CD4-positive, alpha-beta T cell treated with Interferon alpha-2 for 1 hour (primary cell): Measurements from ENCODE around the gene ARHGEF28.

Experiments used
- DNase-seq, 2 donors: peaks; one replicate each; pipeline ENCODE4 v3.0.0-alpha.2; 2020 to 2022

The ARHGEF28 gene

DNA sequence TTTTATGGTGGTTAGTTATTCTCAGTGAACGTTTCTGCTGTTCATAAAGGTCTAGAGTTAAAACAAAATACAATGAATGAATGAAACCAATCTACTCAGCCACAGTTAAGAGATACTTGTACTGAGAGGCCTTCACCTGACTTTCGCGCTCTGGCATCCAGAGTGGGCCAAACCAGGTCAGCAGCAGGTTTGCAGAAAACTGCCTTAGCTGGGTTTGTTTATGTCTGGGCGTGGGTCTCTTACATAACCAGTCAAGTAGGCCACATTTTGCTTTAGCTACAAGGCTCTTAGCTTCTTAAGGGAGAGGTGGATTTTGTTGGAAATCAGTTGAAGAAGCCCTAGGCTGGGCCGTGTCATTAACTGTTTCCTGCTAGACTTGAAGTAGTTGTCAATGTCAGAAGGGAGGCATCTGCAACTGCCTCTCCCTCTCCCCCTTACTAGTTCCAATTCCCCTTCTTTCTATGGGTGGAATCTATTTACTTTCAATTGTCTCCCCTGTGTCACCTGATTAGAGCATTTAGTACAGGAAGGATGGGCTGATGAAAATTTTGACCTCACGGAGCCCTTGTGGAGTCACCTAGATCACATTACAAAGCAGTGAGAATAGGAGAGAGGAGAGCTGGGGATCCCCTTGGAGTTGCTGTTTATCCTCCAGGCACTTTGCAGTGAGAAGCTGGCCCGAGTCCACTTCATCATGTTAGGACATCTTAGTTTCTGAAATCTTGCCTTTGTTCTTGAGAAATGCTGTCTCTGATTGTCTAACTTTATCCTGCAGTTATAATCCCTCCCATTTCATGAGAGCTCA is 200.5 kb downstream of the ARHGEF28 start:
- no peak for DNase-seq

DNA sequence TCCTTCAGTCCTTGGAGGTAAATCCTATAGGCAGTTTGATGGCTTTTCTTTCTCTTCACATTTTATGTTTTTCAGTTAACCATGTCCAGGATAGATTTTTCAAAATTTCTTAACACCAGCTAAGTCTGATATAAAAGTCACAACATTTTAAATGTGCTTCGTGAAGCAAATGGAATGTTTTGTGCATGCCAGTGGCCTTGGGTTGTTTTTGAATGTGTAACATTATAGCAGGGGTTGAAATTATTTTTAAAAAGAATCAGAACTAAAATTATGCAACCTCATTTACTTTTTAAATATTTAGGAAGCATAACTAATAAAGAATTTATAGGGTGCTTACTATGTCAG is 201.1 kb downstream of the ARHGEF28 start:
- DNase-seq: no peak

DNA sequence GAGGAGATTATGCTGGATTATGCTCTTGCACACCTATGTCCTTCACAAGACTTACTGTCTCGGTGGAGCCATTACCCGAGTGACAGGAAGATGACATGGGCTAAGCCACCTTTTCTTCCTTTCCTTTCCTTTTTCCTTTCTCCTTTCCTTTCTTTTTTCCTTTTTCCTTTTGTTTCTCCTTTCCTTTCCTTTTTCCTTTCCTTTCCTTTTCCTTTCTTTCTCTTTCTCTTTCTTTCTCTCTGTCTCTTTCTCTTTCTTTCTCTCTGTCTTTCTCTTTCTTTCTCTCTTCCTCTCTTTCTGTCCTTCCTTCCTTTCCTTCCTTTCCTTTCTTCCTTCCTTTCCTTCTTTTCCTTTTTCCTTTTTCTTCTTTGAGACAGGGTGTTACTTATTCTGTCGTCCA is 202.5 kb downstream of the ARHGEF28 start:
- DNase-seq: no peak

DNA sequence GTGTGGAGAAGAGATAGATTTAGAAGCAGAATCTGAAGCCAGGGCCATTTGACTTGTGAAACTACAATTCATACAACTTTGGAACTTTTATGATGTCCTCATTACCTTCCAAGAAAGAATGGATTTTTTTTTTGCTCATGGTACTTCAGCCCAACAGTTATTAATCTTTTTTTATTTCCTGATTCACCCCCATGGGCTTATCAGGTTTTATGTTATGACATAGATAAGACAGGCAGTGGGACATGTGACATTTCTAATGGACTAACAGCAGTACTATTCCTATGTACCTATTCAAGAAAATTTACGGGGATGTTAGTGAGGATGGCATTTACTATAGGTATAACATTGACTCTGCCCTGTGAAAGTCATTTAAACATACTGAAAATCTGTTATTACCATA is 204.7 kb downstream of the ARHGEF28 start:
- DNase-seq: no peak

DNA sequence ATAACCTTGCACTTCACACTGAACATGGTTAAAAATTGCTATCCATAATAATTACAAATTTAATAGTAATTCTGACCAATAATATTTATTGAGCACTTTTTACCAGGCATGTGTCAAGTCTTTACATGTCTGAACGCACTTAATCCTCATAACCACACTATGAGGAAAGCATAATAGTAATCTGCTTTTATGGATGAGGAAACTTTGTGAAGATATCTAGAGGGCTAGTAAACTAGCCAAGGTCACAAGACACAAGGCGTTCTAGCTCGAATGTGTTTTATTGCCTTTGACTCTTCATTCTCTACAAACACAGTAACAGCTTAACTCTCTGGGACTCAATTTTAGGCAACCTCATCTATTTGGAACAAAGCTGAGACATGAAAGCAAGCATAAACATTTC is 205.1 kb downstream of the ARHGEF28 start:
- DNase-seq: no peak

DNA sequence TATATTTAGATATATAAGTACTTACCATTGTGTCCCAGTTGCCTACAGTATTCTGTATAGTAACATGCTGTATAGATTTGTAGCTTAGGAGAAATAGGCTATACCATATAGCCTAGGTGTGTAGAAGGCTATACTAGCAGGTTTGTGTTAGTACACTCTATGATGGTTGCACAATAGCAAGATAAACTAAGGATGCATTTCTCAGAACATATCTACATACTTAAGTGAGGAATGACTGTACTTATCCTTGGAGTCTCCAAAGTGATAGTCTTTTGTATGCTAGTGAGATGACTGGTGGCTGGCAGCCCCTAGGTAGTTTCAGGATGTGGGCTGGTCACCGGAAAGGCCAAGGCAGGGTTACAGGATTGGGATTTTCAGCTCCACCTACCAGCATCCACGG is 208.7 kb downstream of the ARHGEF28 start:
- no peak for DNase-seq

DNA sequence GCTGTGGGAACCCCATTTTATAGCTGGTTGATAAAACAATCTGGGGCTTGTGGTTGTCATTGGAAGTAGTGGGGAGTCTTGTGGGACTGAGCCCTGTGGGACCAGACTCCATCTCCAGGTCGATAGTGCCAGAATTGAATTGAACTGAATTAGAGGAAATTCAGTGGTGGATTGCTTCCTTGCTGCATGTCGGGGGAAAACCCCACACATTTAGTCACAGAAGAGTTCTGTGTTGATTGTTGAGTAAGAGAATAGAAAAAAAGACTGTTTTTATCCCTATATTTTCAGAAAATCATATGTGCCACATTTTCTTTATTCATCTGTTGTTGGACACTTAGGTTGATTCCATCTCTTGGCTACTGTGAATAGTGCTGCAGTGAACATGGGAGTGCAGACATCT is 209.7 kb downstream of the ARHGEF28 start:
- no peak for DNase-seq

DNA sequence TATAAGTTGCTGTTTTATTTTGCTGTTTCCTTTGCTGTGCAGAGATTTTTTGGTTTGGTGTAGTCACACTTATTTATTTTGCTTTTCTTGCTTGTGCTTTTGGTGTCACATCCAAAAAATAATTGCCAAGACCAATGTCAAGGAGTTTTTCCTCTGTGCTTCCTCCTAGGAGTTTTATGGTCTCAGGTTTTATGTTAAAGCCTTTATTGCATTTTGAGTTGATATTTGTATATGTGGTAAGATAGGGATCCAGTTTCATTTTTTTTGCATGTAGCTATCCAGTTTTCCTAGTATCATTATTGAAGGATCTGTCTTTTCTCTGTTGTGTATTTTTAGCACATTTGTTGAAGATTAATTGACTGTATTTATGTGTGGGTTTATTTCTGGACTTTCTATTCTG is 210.6 kb downstream of the ARHGEF28 start:
- DNase-seq: no peak

DNA sequence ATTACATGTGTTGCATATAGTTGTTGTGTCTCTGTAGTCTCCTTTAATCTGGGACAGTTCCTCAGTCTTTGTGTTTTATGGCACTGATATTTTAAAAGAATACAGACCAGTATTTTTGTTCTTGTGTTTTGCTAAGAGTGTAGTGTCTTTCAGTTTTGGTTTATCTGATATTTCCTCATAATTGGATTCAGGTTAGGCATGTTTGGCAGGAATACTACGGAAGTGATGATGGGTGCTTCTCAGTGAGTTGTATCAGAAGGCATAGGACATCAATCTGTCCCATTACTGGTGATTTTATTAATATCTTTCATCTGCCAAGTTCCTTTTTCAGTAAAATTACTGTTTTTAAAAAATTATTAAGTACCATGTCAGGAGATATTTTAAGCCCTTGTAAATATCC is 212.9 kb downstream of the ARHGEF28 start:
- DNase-seq: no peak

DNA sequence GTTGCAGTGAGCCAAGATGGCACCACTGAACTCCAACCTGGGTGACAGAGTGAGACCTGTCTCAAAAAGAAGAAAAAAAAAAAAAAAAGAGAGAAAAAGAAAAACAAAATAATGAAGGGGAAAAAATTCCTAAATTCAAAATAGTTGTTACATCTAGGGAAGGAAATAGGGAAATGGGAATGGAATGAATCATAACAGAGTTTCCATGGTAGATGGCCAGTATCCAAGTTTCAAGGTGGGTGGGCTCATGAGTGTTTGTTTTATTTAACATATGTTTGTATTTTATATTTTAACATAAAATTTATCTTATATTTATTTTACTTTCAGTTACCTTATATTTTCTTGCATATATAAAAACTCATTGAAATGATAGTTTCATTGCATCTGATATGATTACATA is 215.6 kb downstream of the ARHGEF28 start:
- no peak for DNase-seq

DNA sequence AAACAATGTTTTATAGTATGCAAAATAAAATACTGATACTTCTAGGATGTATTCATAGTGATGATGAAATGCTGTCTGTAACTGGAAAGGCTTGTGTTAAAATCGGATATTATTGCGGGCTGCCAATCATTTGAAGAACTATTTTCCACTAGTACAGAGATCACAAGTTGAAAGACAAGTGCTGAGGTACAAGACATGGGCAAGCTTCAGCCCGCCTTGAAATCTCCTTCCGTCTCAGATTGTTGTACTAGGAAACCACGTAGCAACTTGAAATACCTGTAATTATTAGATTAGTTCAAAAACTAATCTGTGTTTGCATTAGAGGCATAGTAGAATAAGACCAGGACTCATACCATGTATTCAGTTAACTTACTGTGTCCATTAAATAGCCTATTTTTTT is 218.2 kb downstream of the ARHGEF28 start:
- DNase-seq: no peak

DNA sequence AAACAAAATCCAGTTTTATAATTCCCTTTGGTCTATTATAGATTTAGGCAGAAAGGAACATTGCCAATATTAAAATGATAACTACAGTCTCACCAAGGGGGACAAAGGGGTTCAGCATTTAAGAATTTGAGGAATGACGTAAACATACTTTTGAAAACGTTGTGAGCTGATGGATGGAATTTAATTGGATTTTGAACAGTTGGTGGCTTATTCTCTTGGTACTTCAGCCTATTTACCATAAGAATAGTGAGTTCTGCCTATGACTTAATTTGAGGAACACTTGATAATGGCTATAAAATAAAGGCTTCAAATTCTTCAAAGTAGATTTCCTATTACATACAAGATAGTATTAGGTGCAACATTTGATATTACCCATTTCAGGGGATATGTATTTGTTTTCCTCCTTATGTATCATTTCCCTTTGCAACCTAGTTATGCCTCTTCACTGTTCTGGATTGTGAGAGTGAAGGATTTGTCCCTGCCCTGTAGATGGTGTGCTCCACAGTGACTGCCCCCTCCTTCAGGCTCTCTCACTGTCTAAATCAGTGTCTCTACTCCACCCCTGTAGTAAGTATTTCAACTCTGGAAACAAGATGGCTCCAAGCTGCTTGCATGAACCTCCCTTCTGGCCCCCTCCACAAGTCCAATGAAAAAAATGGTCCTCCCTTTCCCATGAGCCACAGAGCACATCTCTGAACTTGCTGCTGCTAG is 225.6 kb downstream of the ARHGEF28 start:
- no peak for DNase-seq

DNA sequence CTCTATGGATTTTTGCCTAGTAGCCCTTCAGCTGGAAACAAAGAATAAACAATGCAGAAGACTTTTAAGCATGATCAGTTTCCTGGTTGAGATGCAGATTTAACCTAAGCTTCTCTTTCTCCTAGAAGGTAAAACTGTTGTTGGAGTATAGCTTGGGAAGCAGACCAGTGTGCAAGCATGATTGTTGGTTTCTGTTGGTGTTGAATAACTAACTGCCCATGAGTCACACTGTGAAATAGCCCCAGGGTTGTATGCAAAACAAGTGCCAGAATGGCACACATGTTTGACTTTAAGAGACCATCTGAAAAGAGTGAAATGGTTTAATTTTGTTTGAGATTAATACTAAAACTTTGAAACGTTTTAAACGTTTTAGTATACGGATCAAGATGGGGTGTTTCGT is 227.1 kb downstream of the ARHGEF28 start:
- no peak for DNase-seq

DNA sequence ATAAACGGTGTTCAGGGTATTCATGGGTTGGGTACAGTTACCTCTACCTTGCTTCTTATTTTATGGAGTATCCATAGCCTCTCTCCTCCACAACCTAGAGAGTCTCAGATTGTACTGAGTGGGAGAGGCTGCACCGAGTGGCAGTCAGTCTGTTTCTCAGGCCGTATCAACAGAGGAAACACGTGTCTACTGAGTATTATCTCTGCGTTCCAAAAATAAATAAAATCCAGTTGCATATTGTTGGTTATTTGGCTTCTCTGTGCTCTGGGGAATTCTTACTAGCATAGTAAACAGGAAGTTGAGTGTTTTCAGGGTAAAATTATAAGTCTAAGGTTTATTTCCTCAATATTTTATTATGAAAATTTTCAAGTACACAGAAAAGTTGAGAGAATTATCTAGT is 231.0 kb downstream of the ARHGEF28 start:
- DNase-seq: no peak

DNA sequence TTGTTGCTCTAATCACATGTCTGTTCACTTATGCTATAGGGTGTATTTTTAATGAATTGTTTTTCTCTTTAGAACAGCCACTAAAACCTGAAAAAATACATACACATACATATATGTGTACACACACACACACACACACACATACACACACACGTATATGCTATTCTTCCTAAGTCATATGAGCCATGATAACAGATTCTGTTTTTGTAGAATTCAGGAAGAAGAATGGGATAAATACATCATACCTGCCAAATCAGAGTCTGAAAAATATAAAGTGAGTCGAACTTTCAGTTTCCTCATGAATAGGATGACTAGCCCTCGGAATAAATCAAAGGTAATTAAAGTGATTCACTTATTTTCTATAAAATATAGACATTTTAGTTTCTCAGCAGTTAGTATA is 231.4 kb downstream of the ARHGEF28 start:
- DNase-seq: no peak

DNA sequence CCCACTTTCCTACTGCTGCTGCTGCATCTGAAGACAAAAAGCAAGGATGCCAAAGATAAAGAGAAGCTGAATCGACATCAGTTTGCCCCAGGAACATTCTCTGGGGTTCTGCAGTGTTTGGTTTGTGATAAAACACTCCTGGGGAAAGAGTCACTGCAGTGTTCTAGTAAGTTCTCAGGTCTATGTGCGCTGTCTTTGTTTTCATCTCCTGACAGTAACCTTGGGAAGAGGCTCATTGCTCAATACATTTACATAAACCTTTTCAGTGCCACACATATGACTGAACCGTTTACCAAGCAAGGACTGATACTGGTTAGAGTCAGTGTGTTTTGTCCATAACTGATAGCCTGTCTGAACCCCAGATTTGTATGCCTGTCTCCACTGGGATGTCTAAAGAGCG is 232.1 kb downstream of the ARHGEF28 start:
- DNase-seq: no peak

DNA sequence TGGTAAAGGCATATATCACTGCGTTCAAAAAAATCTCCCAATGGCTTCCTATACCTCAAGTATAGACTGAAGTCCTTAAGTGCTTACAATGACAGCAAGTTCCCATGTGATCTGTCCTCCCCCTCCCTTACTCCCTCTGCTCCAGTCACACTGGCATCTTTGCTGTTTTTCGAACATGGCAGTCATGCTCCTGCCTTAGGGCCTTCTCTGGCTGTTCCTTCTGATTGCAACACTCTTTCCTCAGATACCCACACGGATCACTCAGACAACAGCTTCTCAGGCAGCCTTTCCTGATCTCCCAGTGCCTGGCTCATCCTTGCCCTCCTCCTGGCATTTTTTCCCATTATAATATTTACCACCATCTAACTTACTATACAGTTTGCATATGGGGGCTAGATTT is 232.8 kb downstream of the ARHGEF28 start:
- DNase-seq: no peak

DNA sequence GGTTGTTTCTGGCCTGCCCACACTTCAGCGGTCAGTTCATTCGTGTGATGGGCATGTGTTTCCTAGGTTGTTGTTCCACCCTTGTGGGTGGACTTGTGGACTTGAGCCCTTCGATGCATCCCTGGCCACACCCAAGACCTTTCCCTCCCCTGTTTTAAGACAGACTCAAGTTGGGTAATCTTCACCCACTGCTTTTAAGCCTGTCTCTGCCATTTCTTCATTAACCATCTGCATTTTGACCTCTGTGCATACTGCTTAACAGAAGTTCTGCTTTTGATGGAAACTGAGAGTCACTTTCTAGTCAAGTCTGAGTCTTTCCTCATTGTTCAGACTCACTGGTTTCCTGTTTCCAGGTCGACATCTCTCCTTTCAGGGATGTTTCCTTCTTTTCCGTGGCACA is 233.7 kb downstream of the ARHGEF28 start:
- no peak for DNase-seq

DNA sequence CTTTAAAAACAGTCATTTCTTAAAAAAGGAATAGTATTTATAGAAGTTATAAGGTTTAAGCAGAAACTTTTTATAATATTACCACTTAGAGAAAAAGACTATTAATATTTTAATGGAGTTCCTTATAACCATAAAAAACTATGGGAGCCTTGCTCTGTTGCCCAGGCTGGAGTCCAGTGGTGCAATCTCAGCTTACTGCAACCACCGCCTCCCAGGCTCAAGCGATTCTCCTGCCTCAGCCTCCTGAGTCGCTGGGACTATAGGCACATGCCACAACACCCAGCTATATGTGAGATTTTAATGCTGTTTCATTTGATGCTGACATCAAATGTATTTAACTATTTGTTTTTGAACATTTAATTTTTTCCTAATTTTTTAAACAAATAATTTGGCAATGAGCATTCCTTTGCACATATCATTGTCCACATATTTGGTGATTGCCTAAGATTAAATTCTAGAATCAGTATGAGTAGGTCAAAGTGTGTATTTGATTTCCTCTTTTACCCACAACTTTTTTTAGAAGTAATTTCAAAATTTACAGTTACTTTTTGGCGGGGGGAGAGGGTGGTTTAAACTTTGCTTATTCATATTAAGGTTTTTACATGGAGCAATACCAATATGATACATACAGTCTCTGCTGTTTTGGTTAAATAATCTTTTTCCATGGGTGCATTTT is 235.5 kb downstream of the ARHGEF28 start:
- DNase-seq: no peak

DNA sequence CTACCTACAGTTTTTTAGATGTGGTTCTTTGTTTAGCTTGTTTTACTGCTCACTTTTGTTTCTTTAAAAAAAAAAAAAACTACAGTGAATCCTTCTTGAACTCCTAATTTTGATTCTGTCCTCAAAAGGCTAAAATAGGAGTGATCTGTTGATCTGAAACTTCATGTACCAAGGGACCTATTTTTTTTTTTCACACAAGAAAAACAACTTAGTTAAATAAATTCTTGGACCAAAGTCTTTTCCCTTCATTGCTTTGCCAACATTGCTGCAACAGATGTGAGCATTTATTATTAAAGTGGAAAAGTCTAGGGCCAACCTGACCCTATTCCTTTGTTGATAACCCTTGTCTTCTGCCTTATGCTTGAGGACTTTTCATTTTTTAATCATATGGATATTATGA is 236.8 kb downstream of the ARHGEF28 start:
- no peak for DNase-seq

DNA sequence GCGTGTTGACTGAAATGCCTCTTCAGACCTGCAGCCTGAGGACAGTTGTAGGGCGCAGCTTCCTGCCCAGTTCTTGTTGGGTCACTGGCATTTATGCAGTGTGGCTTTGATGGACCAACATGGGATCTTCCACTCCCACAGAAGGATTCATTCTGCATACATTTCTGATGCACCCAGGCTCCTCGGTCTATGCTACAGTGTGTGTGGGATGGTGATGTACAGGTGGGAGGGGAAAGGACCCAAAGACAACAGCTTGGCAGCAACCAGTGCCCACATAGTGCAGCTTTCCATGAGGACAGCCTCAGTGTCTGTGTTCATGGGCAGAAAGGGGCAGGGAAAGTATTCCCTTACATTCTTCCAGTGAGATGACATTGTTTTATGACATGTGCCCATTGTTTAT is 237.9 kb downstream of the ARHGEF28 start:
- no peak for DNase-seq

DNA sequence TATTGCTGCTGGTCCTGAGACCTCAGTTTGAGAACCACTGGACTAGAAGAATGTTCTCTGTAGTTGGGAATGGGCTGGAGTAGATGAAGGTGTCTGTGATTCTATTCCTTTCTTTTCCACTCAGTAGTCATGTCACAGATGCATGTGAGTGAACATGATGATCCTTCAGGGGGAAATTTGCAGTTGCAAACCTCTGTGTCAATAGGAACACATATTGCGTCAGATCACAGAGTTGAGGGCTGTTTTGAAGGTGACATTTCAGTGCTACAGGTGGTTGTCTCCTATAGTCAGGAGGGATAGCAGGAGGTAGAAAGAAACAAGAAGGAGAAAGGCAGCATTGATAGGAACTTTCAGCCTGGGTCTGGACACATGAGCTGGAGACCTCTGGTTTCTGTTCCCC is 239.3 kb downstream of the ARHGEF28 start:
- DNase-seq: no peak

DNA sequence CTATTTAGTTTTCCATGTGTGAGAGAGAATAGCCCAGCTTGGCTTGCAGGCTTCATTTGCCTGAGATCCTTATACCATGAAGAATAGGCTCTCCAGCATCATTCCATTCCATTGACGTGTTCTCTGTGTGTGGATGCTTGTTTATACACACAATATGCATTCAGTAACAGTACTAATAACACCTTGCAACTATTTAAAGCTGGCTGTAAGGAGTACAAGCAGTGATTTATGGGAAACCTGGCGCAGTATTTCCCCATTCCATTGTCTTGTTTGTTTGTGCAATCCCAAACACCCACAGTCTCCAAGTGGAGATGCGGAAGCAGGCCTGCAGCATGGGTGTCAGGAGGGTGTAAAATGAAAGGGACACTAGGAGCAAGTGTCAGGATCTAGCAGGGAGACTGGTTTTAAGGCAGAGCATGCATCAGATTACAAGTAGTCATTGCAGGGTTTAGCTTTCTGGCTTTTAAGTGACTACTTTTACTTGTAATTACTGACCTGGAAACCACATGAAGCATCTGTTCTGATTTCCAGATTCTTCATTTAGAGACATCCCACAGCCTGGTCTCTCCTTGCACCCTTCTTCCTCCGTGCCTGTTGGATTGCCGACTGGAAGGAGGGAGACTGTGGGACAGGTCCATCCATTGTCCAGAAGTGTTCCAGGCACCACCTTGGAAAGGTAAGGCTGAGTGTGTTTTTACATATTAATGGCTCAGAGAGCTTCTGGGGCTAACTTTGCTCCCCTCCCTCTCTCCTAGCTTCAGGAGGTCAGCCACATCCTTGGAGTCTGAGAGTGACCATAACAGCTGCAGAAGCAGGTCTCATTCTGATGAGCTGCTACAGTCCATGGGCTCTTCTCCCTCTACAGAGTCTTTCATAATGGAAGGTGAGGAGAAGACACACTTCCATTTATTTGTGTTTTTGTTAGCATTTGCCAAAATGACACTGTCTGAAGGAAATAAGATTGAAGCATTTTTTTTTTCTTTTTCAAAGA is 241.6 kb downstream of the ARHGEF28 start:
- no peak for DNase-seq
